HG03139 (cell line): ENCODE data around the gene CYP2B6.
"Not testable (repeated sequence)": the region's sequence is repeated elsewhere in the genome, so short reads cannot be mapped to it uniquely, and the experiment has no call there.

Experiments
- ATAC-seq: cut with Tn5 transposase; IDR thresholded peaks from one replicate; pipeline ENCODE4 v1.9.1; 2021; ENCODE audit not compliant: unreplicated experiment

Gene CYP2B6

GRCh38 chr19:41029524-41030432 is 38.7 kb downstream of the CYP2B6 start:
- no peak for ATAC-seq

- ATAC-seq = no peak
These were observed 39.6 kb downstream of the CYP2B6 start for GRCh38 chr19:41030651-41031050.

- ATAC-seq = no peak
These were observed 40.8 kb downstream of the CYP2B6 start for GRCh38 chr19:41031916-41032315.

- not testable (repeated sequence) for ATAC-seq
These were observed 42.2 kb downstream of the CYP2B6 start for GRCh38 chr19:41033324-41033723.

GRCh38 chr19:41039806-41040205 is 48.7 kb downstream of the CYP2B6 start:
- no peak for ATAC-seq

GRCh38 chr19:41045095-41045494 is 54.0 kb downstream of the CYP2B6 start:
- not testable (repeated sequence) for ATAC-seq

GRCh38 chr19:41050426-41050825 is 59.3 kb downstream of the CYP2B6 start:
- ATAC-seq = no peak

- not testable (repeated sequence) for ATAC-seq
These were observed 61.1 kb downstream of the CYP2B6 start for GRCh38 chr19:41052162-41052561.

- ATAC-seq = not testable (repeated sequence)
These were observed 62.2 kb downstream of the CYP2B6 start for GRCh38 chr19:41053331-41053730.

- ATAC-seq = no peak
These were observed 74.0 kb downstream of the CYP2B6 start for GRCh38 chr19:41064974-41065569.
